ENCODE measurements around the gene SHISA4. TPM values are rescaled to one million over a fixed set of nuclear protein-coding genes. Genes with fewer than 3 reads are reported as not detected.

The SHISA4 gene
- polyA plus RNA-seq, 1 donor from 2014 or later = 0.16 TPM

Other genes starting within 250 kb of the SHISA4 start
- gene IPO9, start 59.7 kb upstream of the SHISA4 start, polyA plus RNA-seq = 26.8 TPM
- gene LMOD1, start 57.6 kb downstream of the SHISA4 start, polyA plus RNA-seq = not detected
- 31.3 TPM for gene TIMM17A, start 66.6 kb downstream of the SHISA4 start, polyA plus RNA-seq
- 38.5 TPM for gene RNPEP, start 93.8 kb downstream of the SHISA4 start, polyA plus RNA-seq
- not detected for gene ELF3, start 121.7 kb downstream of the SHISA4 start, polyA plus RNA-seq
- gene GPR37L1, start 234.0 kb downstream of the SHISA4 start, polyA plus RNA-seq = 0.11 TPM